ENCODE data around the gene RASSF3. TPM values are rescaled to one million over a fixed set of nuclear protein-coding genes. Genes with fewer than 3 reads are reported as not detected.
"Not testable (repeated sequence)": the region's sequence is repeated elsewhere in the genome, so short reads cannot be mapped to it uniquely, and the experiment has no call there.

RASSF3 gene
- total RNA-seq, 1 experiment from 2014 or later, result 23.0 TPM

DNA sequence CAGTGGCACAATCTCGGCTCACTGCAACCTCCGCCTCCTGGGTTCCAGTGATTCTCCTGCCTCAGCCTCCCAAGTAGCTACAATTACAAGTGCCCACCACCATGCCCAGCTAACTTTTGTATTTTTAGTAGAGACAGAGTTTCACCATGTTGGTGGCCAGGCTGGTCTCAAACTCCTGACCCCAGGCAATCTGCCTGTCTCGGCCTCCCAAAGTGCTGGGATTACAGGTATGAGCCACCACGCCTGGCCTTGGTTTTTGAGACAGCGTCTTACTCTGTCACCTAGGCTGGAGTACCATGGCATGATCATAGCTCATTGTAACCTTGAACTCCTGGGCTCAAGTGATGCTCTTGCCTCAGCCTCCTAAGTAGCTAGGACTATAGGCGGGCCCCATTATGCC, 79.9 kb downstream of the RASSF3 start:
- not testable (repeated sequence) for DNase-seq (ENCODE audit: low spot score)

GRCh38 chr12:64691227-64691794, 81.0 kb downstream of the RASSF3 start:
- DNase-seq (ENCODE audit: low spot score), result no peak

GRCh38 chr12:64691795-64692583, 81.7 kb downstream of the RASSF3 start:
- DNase-seq (ENCODE audit: low spot score), result no peak

DNA sequence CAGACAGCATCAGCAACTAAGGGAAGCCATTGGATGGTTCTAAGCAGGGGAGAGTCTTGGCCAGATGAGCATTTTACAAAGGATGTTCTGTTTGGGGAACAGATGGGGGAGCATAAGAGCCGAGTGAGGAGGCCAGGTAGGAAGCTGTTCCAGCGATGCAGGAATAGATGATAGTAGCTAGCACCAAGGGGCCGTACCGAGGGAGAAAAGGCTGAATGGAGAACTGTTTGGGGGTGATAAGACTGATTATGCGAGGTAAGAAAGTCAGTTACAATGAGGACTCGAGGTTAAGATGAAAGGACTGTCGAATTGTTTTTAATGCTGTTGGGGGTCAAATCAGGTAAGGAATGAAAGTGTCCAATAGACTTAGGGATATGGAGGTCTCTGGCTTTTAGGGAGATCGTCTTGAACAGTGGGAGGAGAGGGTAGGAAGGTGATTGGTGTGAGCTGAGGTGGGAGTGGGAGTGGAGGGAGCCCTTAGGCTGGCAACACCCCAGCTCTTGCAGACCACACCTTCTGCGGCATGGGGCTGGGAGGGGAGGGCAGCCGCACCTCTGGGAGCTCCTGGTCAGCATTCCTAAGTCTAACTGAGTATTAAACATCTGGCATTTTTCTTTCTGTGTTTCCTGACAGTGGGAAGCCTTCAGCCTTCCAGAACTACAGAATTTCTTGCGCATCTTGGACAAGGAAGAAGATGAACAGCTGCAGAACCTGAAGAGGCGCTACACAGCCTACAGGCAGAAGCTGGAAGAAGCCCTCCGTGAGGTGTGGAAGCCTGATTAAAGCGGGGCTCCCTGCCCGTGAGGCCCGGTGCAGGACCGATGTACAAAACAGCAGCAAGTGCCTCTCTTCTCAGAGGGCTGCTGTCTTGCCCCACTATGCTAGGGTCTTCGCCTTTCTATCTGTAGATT, 84.1 kb downstream of the RASSF3 start:
- no peak for DNase-seq (ENCODE audit: low spot score)

DNA sequence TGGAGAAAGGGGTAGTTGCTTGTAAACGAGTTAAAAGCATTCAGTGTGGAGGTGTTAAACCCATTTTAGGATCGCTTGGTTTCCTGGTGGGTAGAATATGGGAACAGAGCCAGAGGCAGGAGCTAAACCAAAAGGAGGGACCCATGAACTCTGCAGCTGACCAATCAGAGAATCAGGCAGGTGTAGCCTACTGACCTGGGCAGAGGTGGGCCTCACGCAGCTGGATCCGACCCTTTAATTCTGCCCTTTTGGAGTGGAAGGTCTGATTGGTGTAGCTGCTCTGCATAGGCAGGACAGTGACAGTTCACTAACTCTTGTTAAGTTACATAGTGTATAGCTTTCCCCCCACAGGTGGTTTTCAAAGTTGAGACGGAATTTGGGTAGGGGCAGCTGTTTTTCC, 85.3 kb downstream of the RASSF3 start:
- DNase-seq (ENCODE audit: low spot score), result no peak

GRCh38 chr12:64696080-64696741, 85.9 kb downstream of the RASSF3 start:
- no peak for DNase-seq (ENCODE audit: low spot score)

- DNase-seq (ENCODE audit: low spot score), result no peak
Observed at GRCh38 chr12:64699504-64700115, 89.3 kb downstream of the RASSF3 start.

- DNase-seq (ENCODE audit: low spot score), result no peak
Observed at GRCh38 chr12:64700532-64700931, 90.2 kb downstream of the RASSF3 start.

DNA sequence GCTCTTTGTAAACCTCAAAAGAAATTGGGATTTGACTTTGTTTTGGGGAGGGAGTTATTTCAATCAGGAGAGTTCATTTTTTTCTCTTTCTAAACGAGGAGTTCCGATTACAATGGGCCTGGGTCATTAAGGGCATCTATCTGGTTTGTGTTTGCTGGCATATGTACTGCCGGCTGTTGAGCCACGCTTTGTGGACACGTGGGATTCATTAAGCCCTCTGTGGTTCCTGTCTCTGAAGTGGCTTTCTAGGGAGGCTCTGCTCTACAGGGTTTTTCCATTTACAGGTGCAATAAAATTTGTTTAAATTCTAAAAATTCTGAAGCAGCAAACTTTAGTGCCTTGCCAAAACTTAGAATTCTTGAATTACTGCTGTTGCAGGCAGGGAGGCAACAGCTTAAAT, 91.0 kb downstream of the RASSF3 start:
- DNase-seq (ENCODE audit: low spot score), result no peak

DNA sequence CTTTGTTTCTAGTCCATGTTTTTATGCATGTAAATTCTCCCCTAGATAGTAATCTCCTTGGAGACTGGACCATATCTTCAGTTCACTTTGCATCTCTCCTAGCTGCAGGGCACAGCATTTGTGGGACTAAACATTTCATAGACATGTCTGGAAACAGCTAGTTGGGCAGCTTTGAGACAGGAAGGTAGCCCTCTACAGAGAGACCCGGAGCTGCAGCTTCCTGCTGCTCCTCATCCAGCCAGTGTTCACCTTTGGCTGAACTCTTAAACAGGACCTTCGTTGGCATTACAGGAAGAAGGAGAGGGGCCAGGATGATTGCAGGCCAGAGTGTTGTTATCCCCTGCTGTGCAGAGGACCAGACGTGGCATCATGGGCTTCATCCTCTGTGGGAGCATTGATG, 96.0 kb downstream of the RASSF3 start:
- DNase-seq (ENCODE audit: low spot score), result no peak

GRCh38 chr12:64706857-64707256, 96.6 kb downstream of the RASSF3 start:
- no peak for DNase-seq (ENCODE audit: low spot score)

DNA sequence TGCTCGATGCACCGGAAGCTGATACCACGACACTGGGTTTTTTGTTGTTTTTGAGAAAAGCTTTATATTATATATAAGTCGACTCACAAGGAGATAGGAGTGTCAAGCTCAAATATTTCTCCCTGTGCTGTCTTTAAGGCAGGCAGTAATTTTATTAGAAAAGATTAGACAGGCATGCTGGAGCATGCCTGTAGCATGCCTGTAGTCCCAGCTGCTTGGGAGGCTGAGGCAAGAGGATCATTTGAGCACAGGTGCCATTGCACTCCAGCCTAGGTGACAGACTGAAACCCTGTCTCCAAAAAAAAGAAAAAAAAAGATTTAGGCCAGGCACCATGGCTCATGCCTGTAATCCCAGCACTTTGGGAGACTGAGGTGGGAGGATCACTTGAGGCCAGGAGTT, 97.1 kb downstream of the RASSF3 start:
- no peak for DNase-seq (ENCODE audit: low spot score)

GRCh38 chr12:64707926-64708325, 97.6 kb downstream of the RASSF3 start:
- DNase-seq (ENCODE audit: low spot score), result no peak

GRCh38 chr12:64709429-64709828, 99.1 kb downstream of the RASSF3 start:
- DNase-seq (ENCODE audit: low spot score), result no peak

DNA sequence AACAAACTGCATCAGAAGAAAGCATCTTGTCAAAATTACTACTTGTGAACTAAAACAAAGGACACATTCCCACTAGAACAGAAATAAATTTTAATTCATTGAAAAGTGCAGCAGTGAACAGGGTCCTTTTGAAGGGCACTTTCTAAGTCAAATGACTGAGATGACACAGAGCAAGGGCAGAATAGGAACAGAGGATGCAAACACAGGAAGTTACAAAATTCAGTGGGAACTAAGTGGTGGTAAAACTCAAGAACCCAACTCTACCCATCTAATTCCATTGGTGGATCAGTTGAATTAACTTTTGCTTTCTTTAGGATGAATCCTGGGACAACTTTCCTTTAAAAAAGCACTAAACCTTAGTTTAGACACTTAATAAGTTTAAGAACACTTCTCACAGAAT, 103.1 kb downstream of the RASSF3 start:
- no peak for DNase-seq (ENCODE audit: low spot score)

DNA sequence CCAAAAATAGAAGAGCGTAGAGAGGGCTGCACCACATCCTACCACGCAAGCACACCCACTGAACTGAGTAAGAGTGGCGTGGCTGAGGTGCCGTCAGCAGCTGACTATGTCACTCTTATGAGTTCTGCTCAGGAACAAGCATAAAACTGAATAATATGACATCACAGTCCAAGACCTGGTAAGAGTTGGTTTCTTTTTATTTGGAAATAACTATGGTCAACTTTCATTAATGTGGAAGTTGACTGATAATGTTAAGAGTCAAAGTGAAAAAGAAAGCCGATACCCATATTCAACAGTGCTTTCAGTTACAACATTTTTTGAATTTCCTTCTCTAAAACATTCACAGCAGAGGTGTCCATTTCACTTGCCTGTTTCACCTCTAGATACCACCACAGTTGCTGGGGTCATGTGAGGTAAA, 104.3 kb downstream of the RASSF3 start:
- DNase-seq (ENCODE audit: low spot score), result no peak

DNA sequence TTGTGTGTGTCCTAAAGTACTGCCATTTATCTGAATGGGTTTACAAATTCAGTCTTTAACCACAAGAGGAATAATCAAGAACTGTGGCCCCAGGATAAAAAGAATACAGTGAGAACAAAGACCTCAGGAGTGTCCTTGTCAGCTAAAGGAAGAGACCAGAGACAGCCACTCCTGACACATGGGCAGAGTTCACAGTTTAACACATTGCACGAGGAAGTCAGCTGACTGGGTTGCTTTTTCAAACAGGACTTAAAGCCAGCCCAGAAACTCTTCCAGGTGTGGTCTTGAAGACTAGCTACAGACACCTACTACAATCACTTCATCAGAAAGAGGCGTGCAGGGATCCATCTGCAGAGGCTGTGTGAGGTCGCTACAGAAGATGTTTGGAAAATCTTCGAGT, 106.1 kb downstream of the RASSF3 start:
- no peak for DNase-seq (ENCODE audit: low spot score)

GRCh38 chr12:64716839-64717455, 106.7 kb downstream of the RASSF3 start:
- no peak for DNase-seq (ENCODE audit: low spot score)

- no peak for DNase-seq (ENCODE audit: low spot score)
Observed at GRCh38 chr12:64718649-64719048, 108.4 kb downstream of the RASSF3 start.

DNA sequence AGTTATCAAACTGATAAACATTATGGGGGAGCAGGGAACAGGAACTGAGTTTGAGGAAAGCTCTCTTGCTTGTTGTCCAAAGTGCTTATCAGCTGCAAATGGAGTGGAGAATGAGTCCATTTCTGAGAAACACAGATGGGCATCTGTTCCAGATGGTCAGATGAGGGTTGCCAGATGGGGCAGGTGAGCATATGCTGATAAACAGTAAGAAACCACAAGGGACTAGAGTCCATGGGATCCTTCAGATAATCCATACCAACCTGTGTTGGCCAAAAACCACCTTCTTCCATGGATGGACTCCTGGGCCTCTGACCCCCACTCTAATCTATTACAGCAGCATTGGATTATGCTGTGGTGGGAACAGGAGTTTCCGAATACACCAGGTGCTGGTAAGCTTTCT, 110.6 kb downstream of the RASSF3 start:
- no peak for DNase-seq (ENCODE audit: low spot score)

DNA sequence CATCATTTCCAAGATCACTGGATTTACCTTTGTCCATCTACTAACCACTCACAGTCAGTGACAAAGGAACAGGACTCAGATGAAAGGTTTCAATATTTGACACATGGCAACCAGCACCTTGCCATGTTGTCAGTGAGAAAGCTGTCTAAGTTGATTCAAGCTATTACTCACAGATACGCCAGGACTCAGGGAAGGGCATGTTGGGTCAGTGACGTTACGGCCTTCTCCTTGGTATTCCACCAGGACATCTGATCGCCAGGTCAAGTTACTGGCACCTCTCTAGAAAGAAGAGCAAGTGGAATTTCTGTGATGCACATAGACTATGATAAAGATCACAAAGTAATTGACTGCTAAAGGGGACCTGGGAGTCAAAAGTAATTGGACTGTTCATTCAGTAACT, 112.5 kb downstream of the RASSF3 start:
- DNase-seq (ENCODE audit: low spot score), result no peak
